GM04503 (cell line): ENCODE data around the gene PLET1.

ENCODE experiments used
- DNase-seq: peaks from one replicate; pipeline ENCODE4 v3.0.0-alpha.2; 2012; ENCODE audit warnings: low read depth

Gene PLET1

DNA sequence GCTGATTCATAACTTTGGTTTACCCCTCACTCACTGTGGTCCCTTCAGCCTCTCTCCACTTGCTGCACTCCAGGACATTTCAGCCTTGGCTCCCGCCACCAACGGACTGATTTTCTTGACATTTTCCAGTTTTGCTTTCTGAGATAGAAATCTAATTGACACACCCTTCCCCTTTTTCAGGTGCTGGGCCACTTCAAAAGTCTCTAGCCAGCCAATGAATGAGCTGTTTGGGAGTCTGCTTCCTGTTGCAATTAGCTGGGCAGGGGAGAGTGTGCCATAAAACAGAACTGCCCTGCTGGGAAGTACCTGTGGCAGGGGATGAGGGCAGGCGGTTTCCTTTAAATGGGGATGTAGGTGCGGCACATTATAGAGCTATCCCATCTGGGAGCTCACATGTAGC, 21.1 kb upstream of the PLET1 start:
- DNase-seq: no peak

DNA sequence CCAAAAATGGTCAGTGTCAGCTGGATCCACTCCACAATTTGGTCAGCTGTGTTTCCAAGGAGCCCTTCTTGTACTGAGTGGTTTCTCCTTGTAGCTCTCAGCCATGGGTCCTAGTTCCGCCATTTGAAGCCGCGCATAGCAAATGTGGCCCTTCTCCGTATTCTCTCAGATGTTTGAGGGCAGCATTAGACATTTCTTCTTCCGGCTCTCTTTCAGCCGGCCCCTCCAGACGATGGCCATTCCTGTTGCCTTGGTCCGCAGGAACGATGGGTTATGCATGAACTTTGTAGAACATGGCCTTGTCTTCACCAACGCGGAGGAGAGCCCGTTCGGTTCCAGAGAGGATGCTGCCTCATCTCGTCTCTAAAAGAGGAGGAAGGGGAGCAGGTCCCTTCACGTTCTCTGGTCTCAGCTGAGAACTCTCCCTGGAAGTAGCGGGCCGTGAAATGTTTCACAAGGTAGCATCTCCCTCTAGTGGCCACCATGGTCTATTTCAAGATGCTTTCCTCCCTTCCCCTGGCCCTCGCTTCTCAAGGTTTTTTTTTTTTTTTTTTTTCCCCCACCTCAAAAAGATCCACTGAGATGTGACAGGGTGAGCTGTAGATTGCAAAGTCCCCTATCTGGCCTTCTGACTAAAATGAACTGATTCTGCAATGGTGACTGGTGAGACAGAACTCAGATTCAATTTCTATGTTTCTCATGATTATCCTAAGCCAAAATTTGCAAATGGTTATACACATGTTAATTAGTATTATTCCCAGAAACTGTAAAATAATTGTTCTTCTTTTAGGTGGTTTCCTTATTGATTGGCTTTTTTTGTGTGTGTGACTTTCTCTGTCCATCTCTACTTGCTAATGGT, 19.8 kb upstream of the PLET1 start:
- no peak for DNase-seq

DNA sequence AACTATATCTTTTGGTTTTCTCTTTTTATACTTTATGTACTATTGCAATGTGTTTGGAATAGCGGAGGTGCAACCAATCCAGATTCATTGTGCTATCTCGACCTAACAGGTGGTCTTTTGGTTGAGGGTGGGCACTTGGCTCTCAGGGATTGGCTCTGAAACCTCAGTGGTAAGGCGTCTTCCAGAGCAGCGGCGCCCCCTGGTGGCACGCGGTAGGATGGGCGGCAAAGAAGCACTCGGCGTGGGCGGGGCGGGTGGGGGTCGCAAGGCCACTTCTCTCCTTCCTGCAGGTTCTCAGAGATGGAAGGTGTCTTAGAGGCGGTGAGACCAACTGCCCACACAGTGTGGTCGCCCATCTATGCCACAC, 19.2 kb upstream of the PLET1 start:
- DNase-seq: no peak

DNA sequence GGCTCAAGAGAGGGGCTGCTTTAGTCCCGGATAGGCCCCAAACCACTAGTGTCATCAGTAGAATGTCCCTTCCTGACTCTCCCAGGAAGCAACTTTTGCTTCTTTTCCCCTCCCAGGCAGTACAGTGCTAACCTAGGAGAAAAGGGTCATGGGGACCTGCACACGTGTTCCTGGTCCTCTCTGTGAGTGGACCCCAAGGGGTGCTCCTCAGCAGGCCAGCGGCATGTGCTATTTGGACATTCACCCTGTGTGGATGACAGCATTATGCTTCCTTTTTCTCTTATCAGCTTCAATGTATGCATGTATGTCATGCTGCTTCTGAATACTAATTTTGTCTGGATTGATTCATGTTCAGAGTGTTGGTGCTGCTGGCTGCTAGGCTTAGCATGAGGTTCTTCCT, 18.1 kb upstream of the PLET1 start:
- DNase-seq: no peak

DNA sequence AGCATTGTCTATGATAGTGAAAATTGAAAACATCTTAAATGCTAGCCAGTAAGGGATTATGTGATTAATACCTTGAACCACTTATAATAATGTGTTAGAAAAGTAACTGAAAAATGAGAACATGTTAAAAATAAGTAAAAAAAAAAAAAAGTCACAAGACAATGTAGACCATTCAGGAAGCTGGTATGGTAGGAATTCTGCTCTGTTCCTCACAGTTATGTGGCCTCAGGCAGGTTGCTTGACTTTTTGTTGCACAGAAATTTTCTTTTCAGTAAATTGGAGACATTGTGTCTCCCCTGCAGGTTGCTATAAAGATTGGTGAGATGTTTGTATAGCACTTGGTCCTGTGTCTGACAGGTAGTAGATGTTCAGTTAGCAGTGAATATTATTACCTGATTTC, 17.3 kb upstream of the PLET1 start:
- DNase-seq: no peak

DNA sequence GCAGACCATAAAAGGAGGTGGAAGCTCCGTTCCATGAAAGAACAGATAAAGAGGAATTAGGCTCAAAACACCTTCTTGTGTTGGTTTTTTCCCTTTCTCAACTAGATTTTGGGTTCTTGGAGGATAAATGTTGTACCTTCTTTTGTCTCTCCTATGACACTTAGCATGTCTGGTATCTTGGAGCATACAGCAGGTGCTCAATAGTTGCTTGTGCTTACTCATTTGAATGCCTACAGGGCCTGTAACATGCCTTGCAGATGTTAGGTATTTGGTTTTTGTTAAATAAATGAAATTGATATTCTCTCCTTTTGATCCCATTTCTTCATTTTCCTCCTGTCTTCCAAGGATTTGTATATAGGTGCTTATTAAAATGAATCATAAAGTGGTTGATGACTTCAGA, 16.4 kb upstream of the PLET1 start:
- no peak for DNase-seq

DNA sequence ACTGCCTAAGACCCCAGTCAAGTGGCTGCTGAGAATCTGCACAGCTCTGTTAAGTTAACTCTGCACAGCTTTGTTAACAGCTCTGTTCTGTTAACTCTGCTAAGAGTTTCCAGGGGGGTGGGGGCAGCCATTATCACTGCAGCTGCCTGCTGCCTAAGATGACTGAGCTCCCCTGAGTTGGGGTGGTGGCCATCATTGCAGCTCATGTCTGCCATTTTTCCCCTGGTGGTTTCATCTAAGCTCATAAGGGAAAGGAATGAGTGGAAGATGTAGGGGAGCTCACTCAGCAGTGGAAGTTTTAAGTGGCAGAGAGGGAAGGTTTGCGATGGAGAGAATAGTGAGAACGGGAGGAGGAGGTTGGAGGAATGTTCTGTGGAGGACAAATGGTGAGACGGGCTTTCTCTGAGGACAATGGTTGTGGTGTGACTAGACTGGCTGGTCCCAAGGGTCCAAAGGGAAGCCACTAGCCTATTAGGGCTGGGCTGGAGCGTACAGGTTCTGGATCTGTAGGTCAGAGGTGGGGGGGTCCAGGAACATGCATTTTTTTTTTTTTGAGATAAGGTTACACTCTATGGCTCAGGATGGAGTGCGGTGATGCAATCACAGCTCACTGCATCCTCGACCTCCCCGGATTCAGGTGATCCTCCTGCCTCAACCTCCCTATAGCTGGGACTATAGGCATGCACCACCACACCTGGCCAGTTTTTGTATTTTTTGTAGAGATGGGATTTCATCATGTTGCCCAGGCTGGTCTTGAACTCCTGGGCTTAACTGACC, 13.5 kb upstream of the PLET1 start:
- DNase-seq: no peak

DNA sequence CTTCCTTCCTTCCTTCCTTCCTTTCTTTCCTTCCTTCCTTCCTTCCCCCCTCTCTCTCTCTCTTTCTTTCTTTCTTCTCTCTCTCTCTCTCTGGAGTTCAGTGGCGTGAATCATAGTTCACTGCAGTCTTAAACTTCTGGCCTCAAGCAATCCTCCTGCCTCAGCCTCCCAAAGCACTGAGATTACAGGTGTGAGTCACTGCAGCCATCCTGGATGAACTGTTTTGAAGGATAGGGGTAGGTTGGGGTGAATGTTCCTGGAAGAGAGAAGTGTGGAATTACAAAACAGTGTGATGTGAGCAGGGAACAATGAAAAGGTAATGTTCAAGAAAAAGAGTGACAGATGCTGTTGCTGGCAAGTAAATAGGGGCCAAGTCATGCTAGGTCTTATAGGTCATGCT, 12.4 kb upstream of the PLET1 start:
- DNase-seq: no peak

DNA sequence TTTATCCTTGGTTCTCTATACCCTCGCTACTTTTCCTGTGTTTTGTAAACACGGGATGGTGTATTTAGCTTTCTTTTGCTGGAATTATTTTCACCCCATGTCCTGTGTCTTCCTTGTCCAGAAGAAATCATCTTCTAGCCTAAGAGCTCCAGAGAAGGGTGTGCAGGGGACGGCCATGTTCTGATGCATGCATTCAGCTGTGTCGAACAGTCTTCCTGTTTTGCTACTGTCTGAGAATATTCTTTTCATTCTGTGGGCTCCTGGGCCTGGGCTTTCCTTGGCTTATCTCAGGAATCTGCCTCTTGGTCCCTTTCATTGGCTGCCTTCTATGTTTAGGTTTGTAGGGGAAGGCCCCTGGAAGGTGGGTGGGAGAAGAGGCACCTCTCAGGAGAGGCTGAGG, 10.6 kb upstream of the PLET1 start:
- no peak for DNase-seq

DNA sequence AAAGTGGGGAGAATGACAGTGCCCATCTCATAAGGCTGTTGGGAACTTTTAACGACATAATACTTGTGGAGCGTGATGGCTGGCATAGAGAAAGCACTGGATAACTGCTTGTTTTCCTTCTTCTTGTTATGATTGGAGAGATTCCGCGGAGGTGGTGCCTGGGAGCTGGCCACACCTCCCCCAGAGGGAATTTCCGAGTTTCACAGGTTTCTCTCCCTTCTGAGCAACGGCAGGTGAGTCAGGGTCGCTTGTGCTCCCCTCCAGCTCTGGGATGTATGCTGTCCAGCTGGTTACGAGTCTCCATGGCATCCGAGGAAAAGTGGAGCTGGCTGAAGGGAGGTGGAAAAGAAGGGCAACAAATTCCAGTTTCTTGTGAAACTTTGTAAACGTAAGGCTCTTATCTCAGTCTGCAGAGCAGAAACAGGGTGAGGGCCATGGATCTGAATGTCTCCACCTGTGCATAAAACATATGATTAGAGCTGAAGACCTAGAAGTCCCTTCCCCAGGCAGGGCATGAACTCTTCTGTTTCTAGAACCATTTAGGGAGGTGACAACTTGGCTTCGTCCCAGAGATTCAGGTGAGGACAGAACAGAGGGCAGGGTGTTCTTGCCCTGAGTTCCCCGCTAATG, 10.0 kb upstream of the PLET1 start:
- no peak for DNase-seq

DNA sequence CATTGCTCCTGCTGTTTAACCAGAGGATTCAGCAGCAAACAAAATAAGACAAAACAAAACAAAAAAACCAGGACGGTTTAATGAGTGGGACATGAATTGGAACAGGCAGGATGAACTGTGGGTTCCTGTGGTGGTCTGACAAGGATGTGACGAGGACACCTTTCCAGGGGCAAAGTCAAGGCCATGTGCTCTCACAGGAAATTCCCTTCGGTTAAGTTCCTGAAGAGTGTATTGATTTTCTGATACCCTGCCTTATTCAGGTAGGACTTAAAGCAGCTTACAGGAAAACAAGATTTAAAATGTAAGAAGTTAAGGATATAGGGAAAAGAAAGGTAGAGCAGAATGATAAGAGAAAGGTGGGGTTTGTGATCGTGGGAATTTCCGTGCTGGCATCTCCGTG, 8.5 kb upstream of the PLET1 start:
- DNase-seq: no peak

DNA sequence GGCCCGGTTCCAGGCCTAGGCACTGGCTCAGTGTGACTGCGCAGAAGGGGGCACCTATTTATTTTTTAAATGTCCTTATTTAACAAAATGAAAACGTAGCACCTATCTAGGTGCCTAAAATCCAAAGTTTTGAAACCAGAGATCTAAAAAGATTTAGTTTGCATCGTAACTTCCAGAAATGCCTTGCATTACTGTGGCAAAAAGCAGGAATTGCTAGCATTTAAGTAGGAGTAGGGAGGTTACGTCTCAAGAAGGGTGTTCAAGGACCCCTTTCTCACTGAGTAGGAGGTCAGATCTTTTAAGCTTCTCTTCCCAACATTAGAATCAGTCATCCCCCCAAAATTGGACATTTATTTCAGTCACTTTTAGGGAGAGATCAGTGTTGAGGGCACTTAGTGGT, 7.7 kb upstream of the PLET1 start:
- no peak for DNase-seq

DNA sequence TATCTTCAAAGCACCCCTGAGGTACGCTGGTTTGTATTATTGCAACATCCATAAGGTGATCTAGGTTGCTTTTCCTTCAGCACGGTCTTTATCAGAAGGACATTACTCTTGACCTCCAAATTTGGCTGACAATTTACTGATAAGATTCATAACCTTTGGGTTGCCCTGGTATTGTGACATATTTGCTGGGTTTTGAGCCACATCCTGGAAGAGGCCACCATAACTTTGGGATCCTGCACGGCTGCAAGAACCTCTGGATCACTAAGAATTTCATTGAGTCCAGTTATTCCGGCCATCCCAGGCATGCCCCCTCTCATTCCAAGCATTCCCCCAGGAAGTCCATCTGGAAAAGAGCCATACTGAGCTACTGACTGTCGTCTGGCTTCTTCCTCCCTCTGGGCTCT, 6.5 kb upstream of the PLET1 start:
- no peak for DNase-seq

DNA sequence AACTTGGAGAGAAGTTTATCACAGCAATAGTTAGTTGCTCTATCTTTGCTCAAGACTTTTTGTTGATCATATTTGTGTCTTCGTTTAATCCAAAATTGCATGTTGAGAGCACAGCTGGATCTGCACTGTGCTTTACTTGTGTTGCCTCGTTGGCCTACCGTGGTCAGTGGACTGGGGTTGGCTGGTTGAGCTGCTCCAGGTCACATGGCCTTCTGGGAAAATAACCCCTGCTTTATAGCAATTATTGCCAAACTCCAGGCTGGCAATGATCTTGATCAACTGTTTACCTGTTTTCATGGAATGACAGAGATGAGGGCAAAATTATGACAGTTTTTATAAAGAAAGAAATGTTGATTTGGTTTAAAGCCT, 5.7 kb upstream of the PLET1 start:
- no peak for DNase-seq

DNA sequence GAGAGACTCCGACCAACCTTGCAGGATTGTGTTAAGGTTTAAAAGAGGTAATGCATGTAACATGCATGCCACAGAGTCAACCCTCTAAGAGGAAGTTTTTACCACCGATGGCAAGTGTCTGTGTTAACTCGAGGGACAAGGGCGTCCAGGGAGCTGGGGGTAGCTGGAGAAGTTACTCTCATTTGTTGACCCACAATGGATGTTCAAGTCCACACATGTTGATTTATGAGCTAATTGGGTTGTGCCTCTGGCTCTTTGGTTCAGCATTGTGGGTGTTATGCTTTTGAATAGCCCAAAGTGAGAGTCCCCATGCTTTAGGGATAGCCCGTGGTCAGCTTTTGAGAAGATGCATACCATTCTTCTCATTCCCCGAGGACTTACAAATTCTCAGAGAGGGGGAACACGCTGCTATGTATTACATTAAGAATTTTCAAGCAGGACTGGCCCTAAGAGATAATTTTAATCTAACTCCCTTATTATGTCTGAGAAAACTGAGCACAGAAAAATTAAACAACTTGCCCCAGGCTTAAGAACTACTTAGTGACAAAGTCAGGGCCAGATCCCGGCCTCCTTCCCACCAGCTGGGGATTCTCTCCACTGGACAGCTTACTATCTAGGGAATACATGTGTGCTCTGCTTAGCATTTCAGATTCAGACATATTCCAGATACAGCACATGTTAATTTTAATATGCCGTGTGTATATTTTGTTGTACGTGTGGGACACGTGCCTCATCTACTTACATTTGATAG, 5.2 kb upstream of the PLET1 start:
- peak; percentile 38 for DNase-seq

DNA sequence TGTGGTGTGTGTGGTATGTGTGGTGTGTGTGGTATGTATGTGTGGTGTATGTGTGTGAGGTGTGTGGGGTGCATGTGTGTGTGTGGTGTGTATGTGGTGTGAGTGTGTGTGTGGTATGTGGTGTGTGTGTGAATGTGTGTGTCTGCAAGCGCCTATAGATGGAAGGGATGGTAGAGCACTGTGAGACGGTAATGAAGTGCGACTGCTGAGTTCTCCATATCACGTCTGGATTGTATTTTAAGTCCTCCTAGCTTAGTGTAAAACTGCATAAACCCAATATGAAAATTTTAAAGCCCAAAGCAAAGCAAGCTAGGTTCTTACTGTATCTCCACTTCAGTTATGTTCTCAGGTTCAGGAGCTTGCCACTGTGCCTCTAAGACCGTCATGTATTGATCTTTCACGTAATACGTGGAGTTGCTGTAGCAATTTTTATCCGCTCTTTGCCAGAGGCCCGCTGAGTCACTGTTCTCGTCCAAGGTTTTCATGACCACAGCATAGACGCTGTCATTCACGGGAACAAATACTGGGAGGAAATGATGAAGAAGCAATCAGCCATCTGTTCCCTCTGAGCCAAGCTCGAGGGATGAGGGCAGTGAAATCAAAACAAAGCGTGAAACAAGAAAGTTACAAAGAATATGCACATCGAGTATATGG, 5.5 kb downstream of the PLET1 start:
- no peak for DNase-seq

DNA sequence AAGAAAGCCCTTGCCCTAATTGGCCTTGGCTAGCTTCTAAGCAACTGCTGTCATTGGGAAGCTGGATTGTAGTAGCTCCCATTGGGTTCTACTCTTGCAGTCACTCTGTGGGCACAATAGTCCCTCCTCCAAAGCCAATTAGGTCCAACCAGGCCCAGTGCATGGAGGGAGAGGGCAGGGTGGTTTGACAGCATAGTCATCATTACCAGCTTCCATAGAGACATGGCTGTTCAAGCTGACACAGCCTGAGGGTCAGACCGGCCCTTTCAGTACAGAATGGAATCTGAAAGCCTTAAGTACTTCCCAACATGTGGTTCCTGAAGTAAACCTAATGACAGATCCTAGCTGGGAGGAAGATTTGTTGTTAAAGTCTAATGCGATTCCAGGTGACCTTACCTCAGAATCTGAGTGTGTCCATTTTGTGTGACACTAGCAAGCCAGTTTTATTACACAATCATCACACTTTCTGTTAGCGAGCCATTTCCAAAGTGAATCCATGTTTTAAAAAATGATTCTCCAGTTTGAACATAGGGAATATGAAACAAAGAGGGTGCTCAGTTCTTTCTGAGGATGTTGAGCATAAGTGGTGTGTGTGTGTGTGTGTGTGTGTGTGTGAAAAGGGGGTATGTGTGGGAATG, 6.9 kb downstream of the PLET1 start:
- DNase-seq: no peak

DNA sequence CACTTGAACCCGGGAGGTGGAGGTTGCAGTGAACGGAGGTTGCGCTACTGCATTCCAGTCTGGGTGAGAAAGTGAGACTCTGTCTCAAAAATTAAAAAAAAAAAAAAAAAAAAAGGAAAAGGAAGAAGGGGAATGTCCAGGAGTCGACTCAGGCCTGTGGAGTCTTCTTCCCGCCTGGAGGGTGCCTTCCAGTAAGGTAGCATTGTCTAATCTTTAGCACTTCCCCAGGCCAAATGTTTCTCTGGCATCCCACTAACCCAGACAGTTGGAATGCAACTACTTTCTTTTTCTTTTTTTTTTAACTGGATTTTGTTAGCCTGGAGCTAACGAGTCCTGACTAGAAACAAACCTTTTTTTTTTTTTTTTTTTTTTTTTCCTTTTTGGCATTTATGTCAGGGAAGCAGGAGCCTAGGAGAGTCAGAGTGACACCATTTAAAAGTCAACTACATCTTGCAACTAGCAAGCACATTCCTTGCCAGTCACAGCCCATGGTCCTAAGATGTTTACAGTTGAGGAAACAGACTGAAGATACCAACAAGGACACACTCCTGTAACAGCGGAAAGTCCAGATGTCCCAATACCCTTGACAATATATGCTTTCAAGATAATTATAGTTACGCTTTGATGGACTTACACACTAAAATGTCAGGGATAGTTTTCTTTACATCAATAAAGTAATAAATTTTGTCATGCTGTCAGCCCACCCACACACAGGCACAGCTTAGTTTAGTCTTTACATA, 10.6 kb downstream of the PLET1 start:
- DNase-seq: no peak

DNA sequence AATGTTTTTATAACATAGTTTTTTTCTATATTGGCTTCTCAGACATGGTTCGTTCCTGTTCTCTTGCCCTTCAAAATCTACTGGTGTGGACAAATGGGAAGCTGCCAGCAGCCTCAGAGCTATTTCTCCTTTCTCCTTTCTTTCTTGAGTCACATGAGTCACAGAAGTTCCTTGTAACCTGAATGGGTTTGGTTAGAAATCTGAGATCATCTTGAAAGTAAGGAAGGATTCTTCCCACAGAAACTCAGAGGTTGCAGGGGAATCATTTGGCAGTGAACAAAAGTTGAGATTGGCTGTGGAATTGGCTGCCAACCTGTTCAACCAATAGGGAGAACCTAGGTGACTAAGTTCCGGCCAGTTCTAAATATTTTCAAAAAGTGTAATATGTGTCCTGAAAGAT, 12.5 kb downstream of the PLET1 start:
- no peak for DNase-seq

DNA sequence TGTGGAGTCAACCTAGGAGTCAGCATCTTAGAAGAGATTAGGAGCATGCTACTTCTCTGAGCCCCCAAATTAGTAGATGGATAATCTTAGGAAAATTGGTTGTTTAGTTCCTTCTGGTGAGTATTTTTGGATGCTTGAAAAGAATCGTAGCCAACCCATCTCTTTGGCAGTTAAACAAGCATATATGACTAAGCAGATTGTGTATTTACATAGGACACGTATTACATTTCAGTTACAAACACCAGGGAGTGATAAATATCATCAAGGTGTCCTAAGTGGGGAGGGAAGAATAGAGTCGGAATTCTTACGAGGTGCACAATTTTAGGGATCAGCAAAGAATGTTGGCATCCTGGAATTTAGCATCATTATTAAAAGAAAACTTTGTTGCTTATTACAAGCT, 13.5 kb downstream of the PLET1 start:
- DNase-seq: no peak

DNA sequence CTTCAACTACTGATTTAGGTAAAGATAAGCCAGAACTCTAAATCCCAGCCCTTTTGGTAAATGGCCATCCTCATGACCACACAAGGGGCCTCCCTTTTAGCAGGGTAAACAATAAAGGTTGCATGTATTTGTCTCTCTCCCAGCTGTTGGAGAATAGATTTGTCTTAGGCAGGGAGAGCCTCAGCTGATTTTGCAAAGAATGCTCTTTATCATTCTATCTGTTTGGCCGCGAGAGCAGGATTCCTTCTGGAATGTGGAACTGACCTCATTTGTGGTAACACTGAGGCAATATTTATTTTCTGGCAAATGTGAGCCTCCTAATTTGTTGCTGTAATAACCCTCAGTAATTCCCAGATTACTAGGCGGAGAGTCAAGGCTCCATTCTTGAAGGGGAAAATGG, 19.2 kb downstream of the PLET1 start:
- DNase-seq: peak; percentile 58
